ENCODE results near the gene VKORC1.
"Not testable (repeated sequence)": the region's sequence is repeated elsewhere in the genome, so short reads cannot be mapped to it uniquely, and the experiment has no call there.

Gene VKORC1

GRCh38 chr16:31107465-31107867 is 12.9 kb upstream of the VKORC1 start:
- DNase-seq (ENCODE audit: low spot score) = no peak

GRCh38 chr16:31106509-31107464 is 12.2 kb upstream of the VKORC1 start:
- DNase-seq (ENCODE audit: low spot score) = no peak

- peak; percentile 91 for DNase-seq (ENCODE audit: low spot score)
Observed at GRCh38 chr16:31105677-31106213, 11.1 kb upstream of the VKORC1 start.

GRCh38 chr16:31100876-31101641 is 6.5 kb upstream of the VKORC1 start:
- not testable (repeated sequence) for DNase-seq (ENCODE audit: low spot score)

DNA sequence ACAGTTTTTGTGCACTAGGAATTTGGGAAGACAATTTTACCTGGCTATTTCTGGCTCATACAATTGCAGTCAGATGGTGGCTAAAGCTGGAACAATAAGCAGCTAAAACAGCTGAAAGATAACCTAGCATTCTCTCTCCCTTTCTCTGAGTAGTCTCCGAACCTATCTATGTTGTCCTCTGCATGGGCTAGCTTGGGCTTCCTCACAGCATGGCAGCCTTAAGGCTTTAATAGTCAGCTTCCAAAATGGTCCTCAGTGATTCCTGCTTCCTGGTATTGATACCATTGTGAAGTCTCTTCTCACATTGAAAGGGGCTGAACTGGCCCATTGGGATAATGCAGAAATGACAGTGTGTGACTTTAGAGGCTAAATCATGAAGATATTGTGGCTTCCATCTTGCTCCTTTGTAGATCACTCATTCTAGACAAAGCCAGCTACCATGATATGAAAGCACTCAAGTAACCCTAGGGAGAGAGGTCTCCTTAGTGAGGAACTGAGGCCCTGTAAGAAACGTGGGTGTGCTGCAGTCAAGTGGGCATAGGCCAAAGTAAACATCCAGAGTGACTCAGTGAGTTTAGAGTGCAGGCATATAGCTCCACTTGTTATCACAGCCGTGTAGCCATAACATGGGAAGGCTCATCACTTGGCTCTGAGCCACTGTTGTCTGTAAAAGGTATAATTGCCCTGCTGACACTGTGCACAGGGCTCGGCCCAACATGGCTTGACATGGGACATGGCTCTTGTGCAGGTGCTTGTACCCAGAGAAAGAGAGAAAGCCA is 5.5 kb upstream of the VKORC1 start:
- no peak for DNase-seq (ENCODE audit: low spot score)

GRCh38 chr16:31094088-31094423 is 541 bp downstream of the VKORC1 start:
- DNase-seq (ENCODE audit: low spot score) = peak; percentile 49

GRCh38 chr16:31093132-31093703 is 1.4 kb downstream of the VKORC1 start:
- DNase-seq (ENCODE audit: low spot score) = peak; percentile 65

- no peak for DNase-seq (ENCODE audit: low spot score)
Observed at GRCh38 chr16:31092330-31092729, 2.3 kb downstream of the VKORC1 start.

- no peak for DNase-seq (ENCODE audit: low spot score)
Observed at GRCh38 chr16:31090540-31090939, 4.1 kb downstream of the VKORC1 start.

- DNase-seq (ENCODE audit: low spot score) = no peak
Observed at GRCh38 chr16:31089199-31089598, 5.4 kb downstream of the VKORC1 start.

DNA sequence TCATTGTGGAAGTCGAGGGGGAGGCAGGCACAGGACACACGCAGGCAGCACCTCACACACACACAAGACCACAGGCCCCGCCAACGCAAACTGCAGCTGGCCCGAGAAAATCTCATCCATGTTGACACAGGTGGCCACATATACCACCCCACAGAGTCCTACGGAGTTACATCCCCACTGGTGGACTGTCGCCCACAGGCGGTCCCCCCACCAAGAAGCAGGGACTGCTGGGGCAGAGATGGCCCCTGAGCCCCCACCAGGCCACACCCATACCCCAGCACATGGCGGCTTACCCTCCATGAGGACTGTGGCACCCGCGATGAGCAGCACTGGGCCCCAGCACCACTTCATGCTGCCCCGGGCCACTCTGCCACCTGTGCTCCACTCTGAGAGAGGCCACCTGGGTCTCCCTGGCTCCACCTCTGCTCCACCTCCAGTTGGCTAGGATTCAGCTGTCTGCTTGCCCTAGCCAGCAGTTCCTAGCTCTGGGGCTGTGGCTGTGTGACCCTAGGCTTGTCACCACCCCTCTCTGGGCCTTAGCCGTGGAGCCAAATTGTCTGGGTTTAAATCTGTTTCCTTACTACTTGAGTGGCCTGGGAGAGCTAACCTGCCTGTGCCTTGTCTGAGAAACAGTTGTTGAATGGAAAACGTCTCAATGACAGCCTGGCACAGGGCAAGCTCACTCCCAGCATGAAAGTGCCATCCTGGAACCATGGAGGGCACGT is 6.0 kb downstream of the VKORC1 start, which contains the start of gene PRSS53:
Gene PRSS53, minus strand, starts transcription at position 485 of the 725 bp plus-strand sequence. Its CDS starts 134 bp downstream, at position 351.
- no peak for DNase-seq (ENCODE audit: low spot score)

DNA sequence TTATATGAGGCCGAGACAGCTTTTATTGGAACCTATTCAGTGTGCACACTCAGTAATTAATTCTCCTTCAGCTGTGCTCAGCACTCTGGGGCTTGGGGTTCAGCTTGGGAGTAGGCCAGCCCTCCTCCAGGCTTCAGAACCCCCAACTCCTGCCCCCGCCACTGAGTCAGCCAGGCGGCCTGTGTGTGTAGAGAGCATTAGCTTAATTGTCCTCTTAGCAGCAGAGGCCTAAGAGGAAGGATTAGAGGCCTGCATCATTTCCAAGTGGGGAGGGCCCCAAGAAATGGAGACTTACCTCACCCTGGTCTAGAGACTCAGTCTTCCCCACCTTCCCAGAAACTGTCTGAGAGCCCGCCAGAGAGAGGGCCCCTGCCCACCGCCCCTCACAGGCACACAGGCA is 6.6 kb downstream of the VKORC1 start:
- DNase-seq (ENCODE audit: low spot score) = no peak

DNA sequence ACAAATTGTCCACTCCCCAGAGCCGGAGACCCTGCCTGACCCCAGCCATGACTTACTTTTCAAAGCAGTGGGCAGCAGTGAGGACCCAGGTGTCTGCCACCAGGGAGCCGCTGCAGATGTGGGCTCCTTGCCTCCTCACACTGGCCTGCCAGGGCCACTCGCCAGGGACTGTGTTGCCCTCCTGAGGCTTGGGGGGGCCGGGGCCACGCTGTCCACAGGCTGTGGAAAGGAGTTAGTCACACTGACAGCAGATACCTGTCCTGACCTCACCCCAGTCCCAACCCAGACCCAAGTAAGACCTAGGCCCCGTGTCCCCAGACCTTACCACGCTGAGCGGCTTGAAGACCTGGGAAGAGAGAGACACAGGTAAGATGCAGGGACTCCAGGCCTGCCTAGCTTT is 7.1 kb downstream of the VKORC1 start:
- no peak for DNase-seq (ENCODE audit: low spot score)

- DNase-seq (ENCODE audit: low spot score) = no peak
Observed at GRCh38 chr16:31086629-31086906, 8.0 kb downstream of the VKORC1 start.

DNA sequence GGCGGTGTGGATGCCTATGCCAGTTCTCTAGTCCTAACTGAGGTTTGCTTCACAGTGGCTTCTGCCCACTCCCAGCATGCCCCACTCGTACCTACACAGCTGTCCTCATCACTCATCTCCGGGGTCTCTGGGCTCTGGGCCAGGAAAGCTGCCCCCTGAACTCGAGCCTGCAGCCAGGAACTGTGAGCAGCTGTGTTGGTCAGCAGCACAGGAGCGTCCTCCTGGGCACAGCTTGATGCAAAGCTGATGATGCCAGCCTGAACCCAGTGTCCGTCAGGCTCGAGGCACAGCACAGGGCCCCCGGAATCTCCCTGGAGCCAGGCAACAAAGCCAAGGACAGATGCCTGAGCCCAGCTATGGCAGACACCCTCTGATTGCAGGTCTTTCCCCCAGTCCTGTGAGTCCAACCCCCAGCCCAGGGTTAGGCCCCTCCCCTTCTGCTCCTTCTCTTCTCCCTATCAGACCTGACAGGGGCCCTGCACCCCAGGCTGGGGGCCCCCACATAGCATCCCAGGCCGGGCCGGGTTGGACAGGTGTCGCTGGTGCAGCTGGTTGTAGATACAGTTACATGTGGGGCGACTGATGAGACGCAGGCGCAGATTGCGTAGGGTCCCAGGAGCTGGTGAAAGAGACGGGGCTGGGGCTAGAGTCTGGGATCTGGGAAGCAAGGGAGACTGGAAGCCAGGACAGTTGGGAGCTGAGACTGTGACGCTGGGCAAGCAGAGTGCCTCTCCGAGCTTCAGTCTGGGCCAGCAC is 8.5 kb downstream of the VKORC1 start:
- DNase-seq (ENCODE audit: low spot score) = no peak

- no peak for DNase-seq (ENCODE audit: low spot score)
Observed at GRCh38 chr16:31085411-31085810, 9.2 kb downstream of the VKORC1 start.

GRCh38 chr16:31084584-31085302 is 9.9 kb downstream of the VKORC1 start:
- DNase-seq (ENCODE audit: low spot score) = no peak

- DNase-seq (ENCODE audit: low spot score) = no peak
Observed at GRCh38 chr16:31083981-31084380, 10.6 kb downstream of the VKORC1 start.

DNA sequence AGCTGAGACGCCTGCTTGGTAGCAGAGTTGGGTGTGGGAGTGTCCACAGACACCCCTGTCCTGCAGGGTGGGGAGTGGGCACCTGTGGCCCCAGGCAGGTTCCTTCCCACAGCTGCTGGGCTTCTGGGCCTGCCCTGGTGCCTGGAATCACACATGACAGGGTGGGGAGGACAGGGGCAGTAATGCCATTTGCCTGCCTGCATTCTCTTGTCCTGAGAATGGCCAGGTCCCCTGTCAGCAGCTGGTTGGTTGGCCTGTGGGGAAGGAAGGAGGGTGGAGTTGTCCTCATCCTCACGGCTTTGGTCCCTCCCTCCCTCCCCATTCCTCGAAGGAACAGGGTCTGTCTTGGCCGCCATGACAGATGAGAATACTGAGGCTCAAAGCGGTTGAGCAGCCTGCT is 11.0 kb downstream of the VKORC1 start:
- no peak for DNase-seq (ENCODE audit: low spot score)

GRCh38 chr16:31083081-31083480 is 11.5 kb downstream of the VKORC1 start:
- DNase-seq (ENCODE audit: low spot score) = no peak
